ENCODE data around the gene ALG14.
"Not testable (repeated sequence)": the region's sequence is repeated elsewhere in the genome, so short reads cannot be mapped to it uniquely, and the experiment has no call there.

ALG14 gene

DNA sequence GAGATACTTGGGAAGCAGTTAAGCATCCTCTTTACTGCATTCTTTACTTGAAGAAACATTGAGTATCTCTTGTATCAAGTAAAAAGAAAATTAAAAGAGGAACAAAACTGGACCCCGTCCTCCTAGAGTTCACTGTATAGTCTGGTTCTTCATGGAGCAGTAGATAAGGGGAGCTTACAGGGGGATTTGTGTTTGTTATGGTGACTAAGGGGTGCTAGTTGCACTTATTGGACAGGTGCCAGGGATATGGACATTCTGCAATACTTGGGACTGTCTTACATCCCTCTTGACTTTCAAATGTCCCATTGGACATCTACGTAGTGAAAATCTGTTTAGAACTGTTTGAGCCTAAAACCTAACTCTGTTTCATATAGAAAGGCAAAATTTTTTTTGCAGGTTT, 67.2 kb downstream of the ALG14 start:
- DNase-seq: no peak

DNA sequence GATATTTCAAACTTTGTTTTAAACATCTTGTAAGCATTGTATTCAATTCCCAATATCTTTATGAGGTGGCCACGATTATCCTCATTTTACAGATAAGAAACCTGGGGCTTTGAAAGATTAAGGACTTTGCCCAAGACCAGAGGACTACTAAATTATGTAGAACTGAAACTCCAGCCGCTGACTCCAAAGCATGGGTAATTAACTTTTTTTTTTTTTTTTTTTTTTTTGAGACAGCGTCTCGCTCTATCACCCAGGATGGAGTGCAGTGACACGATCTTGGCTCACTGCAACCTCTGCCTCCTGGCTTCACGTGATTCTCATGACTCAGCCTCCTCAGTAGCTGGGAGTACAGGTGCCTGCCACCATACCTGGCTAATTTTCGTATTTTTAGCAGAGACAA, 68.7 kb downstream of the ALG14 start:
- DNase-seq: no peak

DNA sequence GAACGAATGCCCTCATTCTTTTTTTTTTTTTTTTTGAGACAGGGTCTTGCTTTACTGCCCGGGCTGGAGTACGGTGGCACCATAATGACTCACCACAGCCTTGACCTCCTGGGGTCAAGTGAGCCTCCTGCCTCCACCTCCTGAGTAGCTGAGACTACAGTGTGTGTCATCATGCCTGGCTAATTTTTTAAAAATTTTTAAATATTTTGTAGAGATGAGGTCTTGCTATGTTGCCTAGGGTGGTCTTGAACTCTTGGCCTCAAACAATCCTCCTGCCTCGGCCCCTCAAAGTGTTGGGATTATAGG, 69.4 kb downstream of the ALG14 start:
- no peak for DNase-seq

DNA sequence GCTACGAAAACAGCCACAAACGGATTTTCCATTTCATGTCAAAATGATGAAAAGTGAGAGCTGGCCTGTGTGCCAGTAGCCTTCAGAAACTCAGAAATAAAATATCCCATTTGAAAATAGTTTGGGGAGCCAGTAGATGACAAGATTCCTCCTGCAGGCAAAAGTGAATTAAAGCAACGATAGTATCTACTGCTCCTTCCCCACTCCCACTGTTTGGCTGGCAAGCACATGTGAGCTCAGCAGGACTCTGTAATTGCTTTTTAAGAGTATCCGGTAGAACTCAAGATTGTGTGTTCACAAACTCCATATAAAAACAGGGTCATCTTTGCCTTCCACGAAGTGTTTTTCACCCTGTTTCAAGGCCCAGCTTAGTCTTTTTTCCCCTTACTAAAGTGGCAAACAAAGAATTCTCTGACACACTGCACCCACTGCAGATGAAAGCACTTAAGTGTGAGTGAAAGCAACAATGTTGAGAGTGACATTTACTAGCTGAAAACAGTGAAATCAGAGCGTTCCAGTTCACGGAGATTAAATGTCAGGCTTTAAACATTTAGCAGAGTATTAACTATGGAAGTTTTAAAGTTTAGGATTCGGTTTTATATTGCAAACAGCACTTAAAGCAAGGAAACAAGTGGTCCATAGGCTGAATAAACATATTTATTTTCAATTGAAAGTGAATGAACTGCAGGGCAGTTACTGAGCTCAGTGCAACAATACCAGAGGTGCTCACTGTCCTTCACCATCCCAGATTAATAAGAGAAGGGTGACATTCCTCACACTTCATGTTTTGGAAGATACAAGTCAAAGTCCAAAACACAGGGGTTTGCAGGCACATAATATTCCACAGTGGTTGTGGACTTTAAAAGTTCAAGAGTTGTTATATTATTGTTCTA, 70.0 kb downstream of the ALG14 start:
- no peak for DNase-seq

DNA sequence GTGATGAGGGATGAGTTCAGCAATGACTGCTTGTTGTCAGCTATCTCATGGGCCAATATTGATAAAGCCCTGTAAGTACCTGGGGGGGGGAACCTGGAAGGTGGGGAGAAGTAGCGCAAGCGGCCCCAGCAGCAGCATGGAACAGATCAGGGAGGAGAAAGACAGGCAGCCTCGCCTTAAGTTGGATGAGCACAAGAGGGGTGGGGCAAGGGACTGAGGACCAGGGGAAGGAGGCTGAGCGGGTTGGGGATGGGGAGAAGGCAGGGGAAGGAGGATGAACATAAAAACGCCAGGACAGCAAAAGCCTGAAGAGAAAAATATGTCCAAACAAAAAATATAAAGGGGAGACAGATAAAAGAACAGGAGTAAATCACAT, 70.6 kb downstream of the ALG14 start:
- no peak for DNase-seq

GRCh38 chr1:94999456-95000131, 73.2 kb downstream of the ALG14 start:
- DNase-seq: no peak

- DNase-seq: no peak
These were observed 74.0 kb downstream of the ALG14 start for GRCh38 chr1:94998748-94999147.

GRCh38 chr1:94998114-94998513, 74.6 kb downstream of the ALG14 start:
- DNase-seq: no peak

DNA sequence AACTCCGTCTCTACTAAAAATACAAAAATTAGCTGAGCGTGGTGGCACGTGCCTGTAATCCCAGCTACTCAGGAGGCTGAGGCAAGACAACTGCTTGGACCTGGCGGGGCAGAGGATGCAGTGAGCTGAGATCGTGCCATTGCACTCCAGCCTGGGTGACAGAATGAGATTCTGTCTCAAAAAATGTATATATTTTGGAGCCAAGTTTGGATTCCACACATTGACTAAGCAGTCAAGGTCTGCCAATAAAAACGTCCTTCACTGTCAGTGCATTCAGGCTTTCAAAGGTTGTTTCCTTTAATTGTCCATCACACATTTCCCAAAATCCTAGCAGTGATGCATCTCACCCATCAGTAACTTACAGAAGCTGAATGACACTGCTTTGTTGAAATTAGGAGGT, 77.2 kb downstream of the ALG14 start:
- not testable (repeated sequence) for DNase-seq

- DNase-seq: no peak
These were observed 77.9 kb downstream of the ALG14 start for GRCh38 chr1:94994805-94995204.

GRCh38 chr1:94993931-94994645, 78.7 kb downstream of the ALG14 start:
- DNase-seq: no peak

GRCh38 chr1:94992863-94993563, 79.7 kb downstream of the ALG14 start:
- DNase-seq: no peak

DNA sequence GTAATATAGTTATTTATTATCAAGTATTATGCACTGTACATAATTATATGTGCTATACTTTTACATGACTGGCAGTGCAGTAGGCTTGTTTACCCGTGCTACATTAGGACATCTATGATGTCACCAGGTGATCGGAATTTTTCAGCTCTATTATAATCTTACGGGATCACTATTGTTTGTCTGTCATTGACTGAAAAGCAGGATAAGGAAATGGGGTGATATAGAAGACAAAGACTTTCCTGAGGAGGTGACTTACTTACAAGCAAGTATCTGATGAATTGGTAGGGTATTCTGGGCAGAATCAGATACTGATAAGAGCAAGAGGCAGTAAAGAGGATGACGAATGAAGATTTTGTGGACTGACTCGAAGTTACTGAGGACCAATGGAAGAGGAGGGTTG, 80.6 kb downstream of the ALG14 start:
- DNase-seq: no peak

- DNase-seq: no peak
These were observed 82.8 kb downstream of the ALG14 start for GRCh38 chr1:94989911-94990473.

DNA sequence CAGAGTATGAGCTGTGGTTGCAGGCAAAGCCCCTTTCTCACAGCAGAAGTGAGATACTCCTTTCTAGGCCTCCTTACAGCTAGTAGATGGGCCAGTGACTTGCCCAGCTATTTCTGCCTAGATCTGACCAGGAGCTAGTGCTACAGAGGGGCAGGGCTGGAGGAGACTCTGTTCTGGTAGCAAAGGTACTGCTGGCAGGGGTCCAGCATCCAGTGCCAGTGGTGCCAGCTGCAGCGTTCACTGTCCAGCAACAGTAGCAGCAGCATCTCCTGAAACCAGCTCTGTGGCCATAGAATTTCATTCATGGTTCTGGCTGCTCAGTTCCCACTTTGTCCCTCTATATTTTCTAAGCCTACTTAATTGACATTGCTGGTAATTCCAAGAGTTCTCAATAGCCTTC, 83.4 kb downstream of the ALG14 start:
- no peak for DNase-seq

DNA sequence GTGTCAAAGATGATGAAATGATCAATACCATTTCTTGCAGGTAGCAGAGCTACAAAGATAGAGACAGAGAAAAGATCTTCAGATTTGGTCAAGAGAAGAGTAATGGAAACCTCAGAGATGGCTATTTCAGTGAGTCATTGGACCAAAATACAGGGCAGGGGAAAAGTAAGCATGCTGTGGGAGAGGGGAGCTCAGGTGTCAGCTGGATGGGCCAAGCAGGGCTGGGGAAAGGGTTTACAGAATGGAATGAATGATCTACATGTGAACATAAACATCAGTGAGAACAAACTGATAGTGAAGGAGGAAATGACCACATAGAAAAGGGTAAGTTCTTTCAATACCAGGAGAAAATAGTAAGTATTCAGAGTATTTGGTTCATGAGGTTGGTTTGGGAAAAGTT, 84.4 kb downstream of the ALG14 start:
- no peak for DNase-seq

DNA sequence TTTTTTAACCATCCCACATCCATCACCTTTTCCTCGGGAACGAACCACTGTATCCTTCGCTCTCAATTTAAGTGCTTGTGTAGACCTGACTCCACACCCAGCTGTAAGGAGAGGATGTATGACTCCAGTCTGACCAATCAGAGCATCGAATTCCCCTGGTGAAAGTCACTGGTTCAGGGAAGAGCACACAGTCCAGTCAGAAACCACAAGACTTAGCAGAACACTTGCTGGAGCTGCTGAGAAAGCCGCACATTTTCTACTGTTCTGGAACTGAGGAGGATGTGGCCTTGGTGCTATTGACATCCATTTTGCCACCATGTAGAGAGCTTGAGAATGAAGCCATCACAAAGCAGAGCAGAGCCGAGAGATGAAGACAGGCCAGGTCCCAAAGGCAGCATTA, 86.0 kb downstream of the ALG14 start:
- DNase-seq: no peak

DNA sequence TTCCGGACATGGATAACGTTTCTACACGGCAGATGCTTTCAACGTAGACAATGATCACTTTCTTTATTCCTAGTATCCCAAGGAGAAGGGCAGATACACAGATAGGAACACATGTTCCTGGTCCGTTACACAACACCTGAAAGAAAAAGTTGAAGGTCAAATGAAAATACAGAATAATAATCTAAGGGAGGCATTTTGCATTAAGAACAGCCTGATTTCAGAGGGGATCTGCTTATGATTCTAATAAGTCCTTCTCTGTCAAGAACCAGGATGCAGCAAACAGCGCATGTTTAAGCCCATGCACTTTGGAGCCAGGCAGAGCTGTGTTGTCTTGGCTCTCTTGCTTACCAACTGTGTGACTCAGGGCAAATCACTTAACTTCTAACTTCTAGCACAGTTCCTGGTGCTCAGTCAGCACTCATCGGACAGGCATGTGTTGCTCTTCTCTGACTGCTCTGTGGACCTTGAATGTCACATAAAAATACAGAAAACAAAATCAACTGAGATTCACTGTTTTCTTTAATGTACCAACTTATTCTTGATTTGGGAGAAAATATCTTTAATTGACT, 89.5 kb downstream of the ALG14 start:
- no peak for DNase-seq

- DNase-seq: no peak
These were observed 90.4 kb downstream of the ALG14 start for GRCh38 chr1:94982398-94982797.

DNA sequence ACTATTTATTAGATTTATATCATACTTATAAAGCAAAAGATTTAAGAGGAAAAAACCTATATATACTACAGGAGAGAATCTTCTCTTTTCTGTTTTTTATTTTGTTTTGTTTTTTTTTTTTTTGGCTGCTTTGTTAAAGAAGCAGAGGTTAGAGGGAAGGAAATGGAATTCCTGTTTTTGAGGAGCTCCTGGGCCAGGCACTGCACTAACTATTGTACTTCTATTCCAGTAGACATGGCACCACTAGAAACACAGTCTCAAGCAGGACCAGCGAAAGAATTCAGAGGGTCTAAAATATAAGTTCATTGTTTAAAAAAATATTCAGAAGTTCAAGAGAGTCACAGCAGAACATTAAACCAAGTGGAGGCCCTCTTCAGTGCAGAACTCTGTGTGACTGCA, 91.2 kb downstream of the ALG14 start:
- no peak for DNase-seq

GRCh38 chr1:94980582-94981574, 91.9 kb downstream of the ALG14 start:
- no peak for DNase-seq
